K562 (cell line): ENCODE measurements around the gene ZNF292. TPM values are rescaled to one million over a fixed set of nuclear protein-coding genes. Genes with fewer than 3 reads are reported as not detected.

ENCODE experiments used
- CBX3 ChIP-seq, 2 experiments: IDR thresholded peaks; 1 replicate in 1 of 2; 2 replicates in 1 of 2; pipeline ENCODE4 v1.6.1; 2012; ENCODE audit warnings: inconsistent platforms in 2 of 2, low read length in 2 of 2, borderline replicate concordance in 1 of 2, control low read depth in 1 of 2
- CREB1 ChIP-seq, 2 experiments: sonication (generic) in 1 of 2; formaldehyde crosslinking in 1 of 2; IDR thresholded peaks; 2 replicates each; pipeline versions ENCODE4 v1.6.1 to v1.8.0; 2012 to 2022; ENCODE audit warnings: inconsistent platforms in 1 of 2, mild to moderate bottlenecking in 1 of 2, missing genetic modification reagents in 1 of 2, moderate library complexity in 1 of 2
- DLX4 ChIP-seq: fragments of 250-450 bp; sonication (Bioruptor Pico); IDR thresholded peaks from 2 replicates; pipeline ENCODE4 v1.6.1; 2021; ENCODE audit warnings: mild to moderate bottlenecking
- EP400 ChIP-seq: fragments of 450-650 bp; IDR thresholded peaks from 2 replicates; pipeline ENCODE4 v1.6.1; 2017; ENCODE audit warnings: antibody characterized with exemption, mild to moderate bottlenecking, moderate library complexity
- FOXK2 ChIP-seq, 2 experiments: fragments of 450-650 bp; IDR thresholded peaks in 1 of 2; conservative IDR thresholded peaks in 1 of 2; 2 replicates each; pipeline ENCODE4 v1.6.1; 2016; ENCODE audit warnings: low read depth in 2 of 2, mild to moderate bottlenecking in 1 of 2
- KLF1 ChIP-seq: fragments of 450-650 bp; IDR thresholded peaks from 2 replicates; pipeline ENCODE4 v1.6.1; 2016; ENCODE audit warnings: missing genetic modification characterization, missing compliant biosample characterization
- MTA1 ChIP-seq: fragments of 450-650 bp; IDR thresholded peaks from 2 replicates; pipeline ENCODE4 v1.6.1; 2017; ENCODE audit warnings: borderline replicate concordance
- NCOA2 ChIP-seq, 2 experiments: fragments of 450-650 bp; IDR thresholded peaks; 2 replicates each; pipeline ENCODE4 v1.6.1; 2018; ENCODE audit warnings: mild to moderate bottlenecking in 2 of 2, moderate library complexity in 1 of 2; ENCODE audit not compliant: partially characterized antibody in 2 of 2
- POLR2A ChIP-seq: fragments of 450-650 bp; conservative IDR thresholded peaks from 2 replicates; pipeline ENCODE4 v1.6.1; 2016
- SMARCE1 ChIP-seq: fragments of 450-650 bp; IDR thresholded peaks from 2 replicates; pipeline ENCODE4 v1.7.1; 2016; ENCODE audit warnings: mild to moderate bottlenecking
- TAF1 ChIP-seq: IDR thresholded peaks from 2 replicates; pipeline ENCODE4 v1.6.1; 2011; ENCODE audit warnings: mild to moderate bottlenecking, low read length, moderate library complexity; ENCODE audit not compliant: insufficient read depth, control insufficient read depth, severe bottlenecking; ENCODE audit errors: extremely low read depth
- USF1 ChIP-seq: sonication (generic); formaldehyde crosslinking; IDR thresholded peaks from 2 replicates; pipeline ENCODE4 v1.9.0; 2022; ENCODE audit warnings: mild to moderate bottlenecking, missing genetic modification reagents
- ZFX ChIP-seq: sonication (generic); formaldehyde crosslinking; IDR thresholded peaks from 2 replicates; pipeline ENCODE4 v1.8.0; 2022; ENCODE audit warnings: mild to moderate bottlenecking, missing genetic modification reagents, moderate library complexity
- ZNF174 ChIP-seq: fragments of 250-450 bp; sonication (Bioruptor Pico); IDR thresholded peaks from 2 replicates; pipeline ENCODE4 v1.4.0; 2020; ENCODE audit warnings: mild to moderate bottlenecking
- ZNF655 ChIP-seq: fragments of 250-450 bp; sonication (Bioruptor Pico); IDR thresholded peaks from 2 replicates; pipeline ENCODE4 v1.5.0; 2021
- ZNF717 ChIP-seq: fragments of 250-450 bp; sonication (Bioruptor Pico); IDR thresholded peaks from 2 replicates; pipeline ENCODE4 v1.5.0; 2021
- ZNF766 ChIP-seq: fragments of 200-800 bp; sonication (Bioruptor generic); conservative IDR thresholded peaks from 2 replicates; pipeline ENCODE4 v1.6.1; 2016; ENCODE audit warnings: missing genetic modification characterization, missing compliant biosample characterization
- polyA plus RNA-seq, 8 experiments: library from polyadenylated mRNA; depleted of rRNA in 4 of 8; stranded (reverse) in 5 of 8; unstranded in 3 of 8; fragments of >200 nt; fragmentation: Nextera tagmentation in 2 of 8; fragmentation: Illumina TruSeq in 1 of 8; extraction: Ambion mirVana in 2 of 8; extraction: Trizol in 1 of 8; gene quantifications; 2 replicates each; pipeline versions ENCODE4 v1.2.1 to v1.2.3, GENCODE V29; 2011 to 2014; ENCODE audit warnings: inconsistent platforms in 1 of 8, missing spikeins in 1 of 8
- total RNA-seq, 7 experiments: library from RNA; depleted of rRNA in 6 of 7; stranded (reverse); fragments of >200 nt in 6 of 7; fragmentation: Illumina TruSeq in 2 of 7; extraction: Trizol in 2 of 7; gene quantifications; 2 replicates each; pipeline versions ENCODE4 v1.2.1 to v1.2.3, GENCODE V29; 2011 to 2021; ENCODE audit warnings: low replicate concordance in 1 of 7
- TF ChIP-seq, protein P1 (sequence below): fragments of 450-650 bp; conservative IDR thresholded peaks from 2 replicates; pipeline ENCODE4 v1.6.1; 2016; ENCODE audit warnings: missing genetic modification characterization, low read depth, mild to moderate bottlenecking, missing compliant biosample characterization, moderate library complexity
- TF ChIP-seq, protein P2 (sequence below): fragments of 450-650 bp; IDR thresholded peaks from 2 replicates; pipeline ENCODE4 v1.6.1; 2016
- TF ChIP-seq, protein P3 (sequence below): sonication (generic); formaldehyde crosslinking; IDR thresholded peaks from 2 replicates; pipeline ENCODE4 v1.8.0; 2022; ENCODE audit warnings: mild to moderate bottlenecking, missing genetic modification reagents, borderline replicate concordance

Gene ZNF292
- total and polyA plus RNA-seq, 9 of the 15 experiments (the other 6 are each of a cell fraction or from before 2014, with no cell fraction given) = 4.4 to 17.1 (median 12.8) TPM

DNA sequence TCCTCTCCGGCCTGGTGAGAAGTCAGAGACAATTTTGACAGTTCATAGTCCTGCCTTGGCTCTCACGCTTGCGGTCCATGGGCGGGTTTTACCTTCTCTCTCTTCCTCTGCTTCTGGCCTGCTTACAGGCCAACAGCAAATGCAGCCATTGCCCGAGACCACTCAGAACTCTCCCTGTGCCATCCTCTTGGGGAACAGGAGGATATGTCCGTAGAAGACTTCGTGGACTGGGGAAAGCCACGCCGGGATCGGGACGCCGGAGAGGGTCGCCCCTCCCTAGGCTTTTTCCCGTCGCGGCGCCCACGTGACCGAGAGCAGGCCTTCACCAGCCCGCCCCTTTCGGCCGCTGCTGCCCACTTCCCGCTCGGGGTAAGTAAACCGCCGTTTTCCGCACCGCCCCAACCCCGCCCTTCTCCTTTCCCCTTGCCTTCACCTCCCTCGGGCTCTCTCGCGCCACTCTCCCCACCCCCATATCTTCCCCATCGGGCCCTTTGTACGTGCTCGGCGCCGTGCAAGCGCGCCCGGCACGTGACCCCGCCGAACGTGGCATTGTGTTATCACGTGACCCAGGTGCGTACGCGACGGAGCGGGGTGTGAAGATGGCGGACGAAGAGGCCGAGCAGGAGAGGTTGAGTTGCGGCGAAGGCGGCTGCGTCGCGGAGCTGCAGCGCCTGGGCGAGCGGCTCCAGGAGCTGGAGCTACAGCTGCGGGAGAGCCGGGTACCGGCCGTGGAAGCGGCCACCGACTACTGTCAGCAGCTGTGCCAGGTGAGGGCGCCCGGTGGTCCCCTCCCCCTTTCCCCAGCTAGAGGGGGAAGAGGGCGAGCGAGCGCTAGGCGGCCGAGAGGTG, at the start of gene ZNF292 (continued):
- TF ChIP-seq, protein P1, sequence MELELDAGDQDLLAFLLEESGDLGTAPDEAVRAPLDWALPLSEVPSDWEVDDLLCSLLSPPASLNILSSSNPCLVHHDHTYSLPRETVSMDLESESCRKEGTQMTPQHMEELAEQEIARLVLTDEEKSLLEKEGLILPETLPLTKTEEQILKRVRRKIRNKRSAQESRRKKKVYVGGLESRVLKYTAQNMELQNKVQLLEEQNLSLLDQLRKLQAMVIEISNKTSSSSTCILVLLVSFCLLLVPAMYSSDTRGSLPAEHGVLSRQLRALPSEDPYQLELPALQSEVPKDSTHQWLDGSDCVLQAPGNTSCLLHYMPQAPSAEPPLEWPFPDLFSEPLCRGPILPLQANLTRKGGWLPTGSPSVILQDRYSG (tag) = no peak
- TF ChIP-seq USF1 (CRISPR knock-in tag) = peak; percentile 99
- TF ChIP-seq KLF1 (tag) = no peak; the same call in 1 of the 2 replicates
- peak; percentile 76 for TF ChIP-seq TAF1
- peak in 1 of 2 experiments; percentile 97; a peak in 2 of 3 replicates for TF ChIP-seq CBX3 (IDR thresholded peaks at IDR 0.05; ENCODE audit: borderline replicate concordance in 1 of 2, low read length in 2 of 2)
- TF ChIP-seq, protein P2, sequence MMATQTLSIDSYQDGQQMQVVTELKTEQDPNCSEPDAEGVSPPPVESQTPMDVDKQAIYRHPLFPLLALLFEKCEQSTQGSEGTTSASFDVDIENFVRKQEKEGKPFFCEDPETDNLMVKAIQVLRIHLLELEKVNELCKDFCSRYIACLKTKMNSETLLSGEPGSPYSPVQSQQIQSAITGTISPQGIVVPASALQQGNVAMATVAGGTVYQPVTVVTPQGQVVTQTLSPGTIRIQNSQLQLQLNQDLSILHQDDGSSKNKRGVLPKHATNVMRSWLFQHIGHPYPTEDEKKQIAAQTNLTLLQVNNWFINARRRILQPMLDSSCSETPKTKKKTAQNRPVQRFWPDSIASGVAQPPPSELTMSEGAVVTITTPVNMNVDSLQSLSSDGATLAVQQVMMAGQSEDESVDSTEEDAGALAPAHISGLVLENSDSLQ = no peak
- TF ChIP-seq FOXK2 (conservative IDR thresholded peaks at IDR 0.05 in 1 of 2, IDR thresholded peaks at IDR 0.05 in 1 of 2; ENCODE audit: low read depth in 2 of 2) = peak in 1 of 2 experiments; percentile 95; a peak in 2 of 4 replicates
- peak; percentile 97 for TF ChIP-seq EP400
- no peak for TF ChIP-seq ZNF717 (CRISPR knock-in tag)
- TF ChIP-seq SMARCE1 = peak; percentile 24; the same call in 1 of the 2 replicates
- TF ChIP-seq ZNF655 (CRISPR knock-in tag) = no peak
- TF ChIP-seq ZNF174 (CRISPR knock-in tag) = 0 out of 2 replicates have a peak, but pooled peaks have one; percentile 44
- peak; percentile 57; the same call in 1 of the 2 replicates for TF ChIP-seq MTA1
- TF ChIP-seq ZFX = peak; percentile 95
- TF ChIP-seq DLX4 (CRISPR knock-in tag) = no peak
- TF ChIP-seq, protein P3, sequence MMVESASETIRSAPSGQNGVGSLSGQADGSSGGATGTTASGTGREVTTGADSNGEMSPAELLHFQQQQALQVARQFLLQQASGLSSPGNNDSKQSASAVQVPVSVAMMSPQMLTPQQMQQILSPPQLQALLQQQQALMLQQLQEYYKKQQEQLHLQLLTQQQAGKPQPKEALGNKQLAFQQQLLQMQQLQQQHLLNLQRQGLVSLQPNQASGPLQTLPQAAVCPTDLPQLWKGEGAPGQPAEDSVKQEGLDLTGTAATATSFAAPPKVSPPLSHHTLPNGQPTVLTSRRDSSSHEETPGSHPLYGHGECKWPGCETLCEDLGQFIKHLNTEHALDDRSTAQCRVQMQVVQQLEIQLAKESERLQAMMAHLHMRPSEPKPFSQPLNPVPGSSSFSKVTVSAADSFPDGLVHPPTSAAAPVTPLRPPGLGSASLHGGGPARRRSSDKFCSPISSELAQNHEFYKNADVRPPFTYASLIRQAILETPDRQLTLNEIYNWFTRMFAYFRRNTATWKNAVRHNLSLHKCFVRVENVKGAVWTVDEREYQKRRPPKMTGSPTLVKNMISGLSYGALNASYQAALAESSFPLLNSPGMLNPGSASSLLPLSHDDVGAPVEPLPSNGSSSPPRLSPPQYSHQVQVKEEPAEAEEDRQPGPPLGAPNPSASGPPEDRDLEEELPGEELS (CRISPR knock-in tag) = peak; percentile 96; the same call in 1 of the 2 replicates
- TF ChIP-seq POLR2A = peak; percentile 72
- 0 out of 2 replicates have a peak, but pooled peaks have one; percentile 68 for TF ChIP-seq ZNF766
- no peak for TF ChIP-seq NCOA2 (IDR thresholded peaks at IDR 0.05; ENCODE audit: partially characterized antibody in 2 of 2)
- peak; percentile 71 for TF ChIP-seq CREB1 (IDR thresholded peaks at IDR 0.05)
- TF ChIP-seq CREB1 (CRISPR knock-in tag; IDR thresholded peaks at IDR 0.05) = peak; percentile 90
